ENCODE measurements around the gene DSCAM.

- TF ChIP-seq, protein P1, sequence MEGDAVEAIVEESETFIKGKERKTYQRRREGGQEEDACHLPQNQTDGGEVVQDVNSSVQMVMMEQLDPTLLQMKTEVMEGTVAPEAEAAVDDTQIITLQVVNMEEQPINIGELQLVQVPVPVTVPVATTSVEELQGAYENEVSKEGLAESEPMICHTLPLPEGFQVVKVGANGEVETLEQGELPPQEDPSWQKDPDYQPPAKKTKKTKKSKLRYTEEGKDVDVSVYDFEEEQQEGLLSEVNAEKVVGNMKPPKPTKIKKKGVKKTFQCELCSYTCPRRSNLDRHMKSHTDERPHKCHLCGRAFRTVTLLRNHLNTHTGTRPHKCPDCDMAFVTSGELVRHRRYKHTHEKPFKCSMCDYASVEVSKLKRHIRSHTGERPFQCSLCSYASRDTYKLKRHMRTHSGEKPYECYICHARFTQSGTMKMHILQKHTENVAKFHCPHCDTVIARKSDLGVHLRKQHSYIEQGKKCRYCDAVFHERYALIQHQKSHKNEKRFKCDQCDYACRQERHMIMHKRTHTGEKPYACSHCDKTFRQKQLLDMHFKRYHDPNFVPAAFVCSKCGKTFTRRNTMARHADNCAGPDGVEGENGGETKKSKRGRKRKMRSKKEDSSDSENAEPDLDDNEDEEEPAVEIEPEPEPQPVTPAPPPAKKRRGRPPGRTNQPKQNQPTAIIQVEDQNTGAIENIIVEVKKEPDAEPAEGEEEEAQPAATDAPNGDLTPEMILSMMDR (IDR thresholded peaks at IDR 0.05): no peak
- TF ChIP-seq POLR2A (IDR thresholded peaks at IDR 0.05): no peak
Measured at GRCh38 chr21:40675017-40675416, 171.9 kb downstream of the DSCAM start.

Data from Peyer's patch (tissue), 4 donors.